ENCODE measurements around the gene ZBTB7C. TPM values are rescaled to one million over a fixed set of nuclear protein-coding genes. Genes with fewer than 3 reads are reported as not detected.

ZBTB7C gene
- total and polyA plus RNA-seq, 9 of the 15 experiments (the other 6 are each of a cell fraction or from before 2014, with no cell fraction given): not detected

DNA sequence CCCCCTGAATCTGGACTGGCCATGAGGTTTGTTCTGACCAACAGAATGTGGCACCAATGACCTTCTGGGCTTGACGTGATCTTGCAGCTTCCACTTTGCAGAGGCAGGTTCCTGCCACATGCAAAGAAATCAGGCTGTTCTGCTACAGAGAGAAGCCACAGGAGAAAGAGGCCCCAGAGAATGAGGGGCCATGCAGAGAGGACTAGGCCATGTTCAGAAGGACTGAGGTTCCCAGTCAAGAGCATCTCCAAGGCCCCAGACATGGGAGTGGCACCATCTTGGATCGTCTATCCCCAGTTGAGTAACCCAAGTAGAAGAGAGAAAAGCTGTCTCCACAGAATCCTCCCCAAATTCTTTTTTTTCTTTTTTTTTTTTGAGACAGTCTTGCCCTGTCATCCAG is 131.1 kb downstream of the ZBTB7C start:
- Histone ChIP-seq H3K9me3 (replicated peaks; ENCODE audit: control insufficient read depth, insufficient read depth, low read depth, low read length) (no peaks in the 10 kb centered on the region), H3K36me3 (ENCODE audit: control insufficient read depth, insufficient read depth, low read length) (no peaks in the 10 kb centered on the region), H2AFZ (ENCODE audit: low read depth, low read length) (no peak overlapping the region), H3K9ac (ENCODE audit: insufficient read depth in 1 of 2, low read depth in 2 of 2, low read length in 2 of 2) (no peak overlapping the region), H3K4me1 (replicated peaks in 1 of 2; ENCODE audit: control insufficient read depth in 2 of 2, insufficient read depth in 2 of 2, low read length in 2 of 2) (no peaks in the 10 kb centered on the region), H4K20me1 (replicated peaks; ENCODE audit: control insufficient read depth, insufficient read depth, low read length) (no peaks in the 10 kb centered on the region), H3K9me1 (ENCODE audit: control insufficient read depth, insufficient read depth, low read length) (no peaks in the 10 kb centered on the region), H3K4me3 (no peak overlapping the region), H3K27ac (ENCODE audit: extremely low read depth, low read depth, low read length) (no peak overlapping the region), H3K27me3 (ENCODE audit: control insufficient read depth in 2 of 2, insufficient read depth in 2 of 2, low read length in 2 of 2) (no peaks in the 10 kb centered on the region), H3K4me2 (ENCODE audit: insufficient read depth, low read length) (no peak overlapping the region), H3K79me2 (ENCODE audit: control insufficient read depth, insufficient read depth, low read length) (no peaks in the 10 kb centered on the region)
- FAIRE-seq: no peak
- intact Hi-C loops (cut with micrococcal nuclease) (no loop called here), in situ Hi-C loops (cut with MboI) (no loop called here)
- no peak for DNase-seq (ENCODE audit: extremely low read depth in 1 of 4, low spot score in 3 of 4)
- no TSS peak for BruUV-seq (replicated peaks)
- ChIA-PET POLR2A (no interaction called here), CTCF (ENCODE audit: low intra/inter-chr PET ratio) (no interaction called here)
- no peak for ATAC-seq
- WGBS (ENCODE audit: insufficient coverage, low coverage, missing lambda C conversion rate): 0% methylated on average over 1 of the region's 2 CpGs
- TF ChIP-seq RBM39 (optimal IDR thresholded peaks at IDR 0.05; ENCODE audit: low read depth, low read length): no peak
- no peak for TF ChIP-seq MEIS2 (IDR thresholded peaks at IDR 0.05; ENCODE audit: partially characterized antibody)
- no peak for TF ChIP-seq PHTF2 (CRISPR knock-in tag; IDR thresholded peaks at IDR 0.05)
- no peak for TF ChIP-seq TCF7L2 (IDR thresholded peaks at IDR 0.05; ENCODE audit: low read depth, low read length)
- TF ChIP-seq, protein P1, sequence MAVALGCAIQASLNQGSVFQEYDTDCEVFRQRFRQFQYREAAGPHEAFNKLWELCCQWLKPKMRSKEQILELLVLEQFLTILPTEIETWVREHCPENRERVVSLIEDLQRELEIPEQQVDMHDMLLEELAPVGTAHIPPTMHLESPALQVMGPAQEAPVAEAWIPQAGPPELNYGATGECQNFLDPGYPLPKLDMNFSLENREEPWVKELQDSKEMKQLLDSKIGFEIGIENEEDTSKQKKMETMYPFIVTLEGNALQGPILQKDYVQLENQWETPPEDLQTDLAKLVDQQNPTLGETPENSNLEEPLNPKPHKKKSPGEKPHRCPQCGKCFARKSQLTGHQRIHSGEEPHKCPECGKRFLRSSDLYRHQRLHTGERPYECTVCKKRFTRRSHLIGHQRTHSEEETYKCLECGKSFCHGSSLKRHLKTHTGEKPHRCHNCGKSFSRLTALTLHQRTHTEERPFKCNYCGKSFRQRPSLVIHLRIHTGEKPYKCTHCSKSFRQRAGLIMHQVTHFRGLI (CRISPR knock-in tag; IDR thresholded peaks at IDR 0.05): no peak
- TF ChIP-seq, protein P2, sequence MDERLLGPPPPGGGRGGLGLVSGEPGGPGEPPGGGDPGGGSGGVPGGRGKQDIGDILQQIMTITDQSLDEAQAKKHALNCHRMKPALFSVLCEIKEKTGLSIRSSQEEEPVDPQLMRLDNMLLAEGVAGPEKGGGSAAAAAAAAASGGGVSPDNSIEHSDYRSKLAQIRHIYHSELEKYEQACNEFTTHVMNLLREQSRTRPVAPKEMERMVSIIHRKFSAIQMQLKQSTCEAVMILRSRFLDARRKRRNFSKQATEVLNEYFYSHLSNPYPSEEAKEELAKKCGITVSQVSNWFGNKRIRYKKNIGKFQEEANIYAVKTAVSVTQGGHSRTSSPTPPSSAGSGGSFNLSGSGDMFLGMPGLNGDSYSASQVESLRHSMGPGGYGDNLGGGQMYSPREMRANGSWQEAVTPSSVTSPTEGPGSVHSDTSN (CRISPR knock-in tag; IDR thresholded peaks at IDR 0.05; ENCODE audit: low read depth): no peak
- TF ChIP-seq, protein P2 (tag; conservative IDR thresholded peaks at IDR 0.05; ENCODE audit: low read depth): no peak
- TF ChIP-seq ZNF408 (CRISPR knock-in tag; IDR thresholded peaks at IDR 0.05; ENCODE audit: low read depth): no peak
- no peak for TF ChIP-seq SLC30A9 (CRISPR knock-in tag; IDR thresholded peaks at IDR 0.05)
- no peak for TF ChIP-seq BHLHE40 (IDR thresholded peaks at IDR 0.05; ENCODE audit: low read length)
- no peak for TF ChIP-seq ATF1 (CRISPR knock-in tag; IDR thresholded peaks at IDR 0.05)
- no peak for TF ChIP-seq ATF1 (tag; IDR thresholded peaks at IDR 0.05)
- TF ChIP-seq MCM7 (IDR thresholded peaks at IDR 0.05): no peak
- no peak for TF ChIP-seq CCAR2 (IDR thresholded peaks at IDR 0.05; ENCODE audit: low read depth, low read length)
- TF ChIP-seq CTBP1 (IDR thresholded peaks at IDR 0.05; ENCODE audit: borderline replicate concordance): no peak
- TF ChIP-seq STAG1 (CRISPR knock-in tag; IDR thresholded peaks at IDR 0.05; ENCODE audit: borderline replicate concordance): no peak
- TF ChIP-seq ZNF134 (CRISPR knock-in tag; conservative IDR thresholded peaks at IDR 0.05): no peak
- TF ChIP-seq, protein P3, sequence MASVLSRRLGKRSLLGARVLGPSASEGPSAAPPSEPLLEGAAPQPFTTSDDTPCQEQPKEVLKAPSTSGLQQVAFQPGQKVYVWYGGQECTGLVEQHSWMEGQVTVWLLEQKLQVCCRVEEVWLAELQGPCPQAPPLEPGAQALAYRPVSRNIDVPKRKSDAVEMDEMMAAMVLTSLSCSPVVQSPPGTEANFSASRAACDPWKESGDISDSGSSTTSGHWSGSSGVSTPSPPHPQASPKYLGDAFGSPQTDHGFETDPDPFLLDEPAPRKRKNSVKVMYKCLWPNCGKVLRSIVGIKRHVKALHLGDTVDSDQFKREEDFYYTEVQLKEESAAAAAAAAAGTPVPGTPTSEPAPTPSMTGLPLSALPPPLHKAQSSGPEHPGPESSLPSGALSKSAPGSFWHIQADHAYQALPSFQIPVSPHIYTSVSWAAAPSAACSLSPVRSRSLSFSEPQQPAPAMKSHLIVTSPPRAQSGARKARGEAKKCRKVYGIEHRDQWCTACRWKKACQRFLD (CRISPR knock-in tag; IDR thresholded peaks at IDR 0.05): no peak
- no peak for TF ChIP-seq PHF21A (IDR thresholded peaks at IDR 0.05; ENCODE audit: borderline replicate concordance, low read depth)
- no peak for TF ChIP-seq IRF2 (CRISPR knock-in tag; IDR thresholded peaks at IDR 0.05)

Data from K562 (cell line).